HG03520 (cell line): ENCODE results near the gene WDFY1.
A peak's percentile ranks its signal among the peaks of the same experiment; 100 is the strongest.

Experiments
- ATAC-seq: cut with Tn5 transposase; IDR thresholded peaks from one replicate; pipeline ENCODE4 v1.9.1; 2021; ENCODE audit warnings: mild to moderate bottlenecking, moderate library complexity; ENCODE audit not compliant: unreplicated experiment

WDFY1 gene

GRCh38 chr2:223860809-223861738 lies 84.1 kb downstream of the WDFY1 start:
- ATAC-seq: no peak

- no peak for ATAC-seq
Observed at GRCh38 chr2:223859070-223859469, 86.1 kb downstream of the WDFY1 start.

- no peak for ATAC-seq
Observed at GRCh38 chr2:223856584-223856983, 88.6 kb downstream of the WDFY1 start.

GRCh38 chr2:223856021-223856420 lies 89.1 kb downstream of the WDFY1 start:
- no peak for ATAC-seq

GRCh38 chr2:223855426-223855825 lies 89.7 kb downstream of the WDFY1 start:
- no peak for ATAC-seq

- no peak for ATAC-seq
Observed at GRCh38 chr2:223854741-223855140, 90.4 kb downstream of the WDFY1 start.

GRCh38 chr2:223853425-223853837 lies 91.7 kb downstream of the WDFY1 start:
- ATAC-seq: no peak

- ATAC-seq: no peak
Observed at GRCh38 chr2:223852281-223852795, 92.8 kb downstream of the WDFY1 start.

- ATAC-seq: no peak
Observed at GRCh38 chr2:223847410-223847809, 97.7 kb downstream of the WDFY1 start.

GRCh38 chr2:223846515-223846914 lies 98.6 kb downstream of the WDFY1 start:
- no peak for ATAC-seq

GRCh38 chr2:223841436-223842190 lies 103.5 kb downstream of the WDFY1 start:
- no peak for ATAC-seq

- ATAC-seq: peak; percentile 60
Observed at GRCh38 chr2:223837287-223838061, 107.7 kb downstream of the WDFY1 start, which contains the start of gene AP1S3. Gene AP1S3 (minus strand): TSS chr2:223837582. CDS start chr2:223837450, 132 bp downstream.

- ATAC-seq: peak; percentile 56
Observed at GRCh38 chr2:223835701-223836532, 109.2 kb downstream of the WDFY1 start.

GRCh38 chr2:223834431-223834830 lies 110.7 kb downstream of the WDFY1 start:
- ATAC-seq: no peak

- no peak for ATAC-seq
Observed at GRCh38 chr2:223832241-223832903, 112.8 kb downstream of the WDFY1 start.

- ATAC-seq: no peak
Observed at GRCh38 chr2:223829128-223829527, 116.0 kb downstream of the WDFY1 start.

- ATAC-seq: no peak
Observed at GRCh38 chr2:223828314-223828713, 116.8 kb downstream of the WDFY1 start.

GRCh38 chr2:223826995-223827394 lies 118.1 kb downstream of the WDFY1 start:
- ATAC-seq: no peak
